Stomach (tissue), 4 donors: ENCODE measurements around the gene SLC25A42.

Experiments used
- CTCF ChIP-seq, 7 experiments: fragments of 450-650 bp in 4 of 7; fragments of 200-600 bp in 3 of 7; sonication (generic) in 3 of 7; IDR thresholded peaks; one replicate each; pipeline ENCODE4 v1.5.1; 2016 to 2019; ENCODE audit warnings: antibody characterized with exemption in 7 of 7, control low read depth in 2 of 7, mild to moderate bottlenecking in 1 of 7
- EP300 ChIP-seq: sonication (generic); formaldehyde crosslinking; IDR thresholded peaks from one replicate; pipeline ENCODE4 v1.6.1; 2017; ENCODE audit warnings: antibody characterized with exemption

GRCh38 chr19:19059018-19059836 lies 4.6 kb upstream of the SLC25A42 start:
- TF ChIP-seq CTCF (IDR thresholded peaks at IDR 0.05), result no peak
- TF ChIP-seq EP300, result no peak
